CD4-positive, alpha-beta T cell treated with Interleukin-12 subunit alpha and Interleukin-12 subunit beta, for 1 hour (primary cell): ENCODE measurements around the gene GPC6.
"Not testable (repeated sequence)": the region's sequence is repeated elsewhere in the genome, so short reads cannot be mapped to it uniquely, and the experiment has no call there.

Experiments
- DNase-seq: peaks from one replicate; pipeline ENCODE4 v3.0.0-alpha.2; 2020

The GPC6 gene

GRCh38 chr13:93226623-93227279, at the start of gene GPC6:
Gene GPC6 (plus strand): TSS chr13:93226807.
- no peak for DNase-seq

GRCh38 chr13:93180356-93180969, 46.1 kb upstream of the GPC6 start:
- no peak for DNase-seq

GRCh38 chr13:93182406-93182805, 44.2 kb upstream of the GPC6 start:
- DNase-seq, result no peak

GRCh38 chr13:93183302-93183701, 43.3 kb upstream of the GPC6 start:
- DNase-seq, result no peak

GRCh38 chr13:93190006-93190405, 36.6 kb upstream of the GPC6 start:
- no peak for DNase-seq

GRCh38 chr13:93193682-93194081, 32.9 kb upstream of the GPC6 start:
- DNase-seq, result no peak

- no peak for DNase-seq
These were observed 26.8 kb upstream of the GPC6 start for GRCh38 chr13:93199856-93200255.

- DNase-seq, result no peak
These were observed 26.0 kb upstream of the GPC6 start for GRCh38 chr13:93200626-93201025.

GRCh38 chr13:93201992-93202558, 24.5 kb upstream of the GPC6 start:
- DNase-seq, result no peak

- DNase-seq, result not testable (repeated sequence)
These were observed 19.7 kb upstream of the GPC6 start for GRCh38 chr13:93206778-93207392.

GRCh38 chr13:93216122-93216521, 10.5 kb upstream of the GPC6 start:
- no peak for DNase-seq

GRCh38 chr13:93217721-93218261, 8.8 kb upstream of the GPC6 start:
- no peak for DNase-seq

GRCh38 chr13:93218583-93218982, 8.0 kb upstream of the GPC6 start:
- no peak for DNase-seq

- no peak for DNase-seq
These were observed 6.5 kb upstream of the GPC6 start for GRCh38 chr13:93220073-93220472.

GRCh38 chr13:93222976-93223375, 3.6 kb upstream of the GPC6 start:
- no peak for DNase-seq

- DNase-seq, result no peak
These were observed 2.1 kb upstream of the GPC6 start for GRCh38 chr13:93224535-93224934.

GRCh38 chr13:93225610-93226009, 997 bp upstream of the GPC6 start:
- no peak for DNase-seq

GRCh38 chr13:93226065-93226622, 463 bp upstream of the GPC6 start:
- no peak for DNase-seq

- no peak for DNase-seq
These were observed 772 bp downstream of the GPC6 start for GRCh38 chr13:93227280-93227877.

GRCh38 chr13:93227878-93228642, 1.5 kb downstream of the GPC6 start:
- DNase-seq, result no peak

GRCh38 chr13:93228643-93228937, 2.0 kb downstream of the GPC6 start:
- DNase-seq, result no peak

GRCh38 chr13:93230261-93230855, 3.8 kb downstream of the GPC6 start:
- DNase-seq, result no peak
